ENCODE results near the gene TUFT1. TPM values are rescaled to one million over a fixed set of nuclear protein-coding genes. Genes with fewer than 3 reads are reported as not detected.

Gene TUFT1
- total RNA-seq, 1 experiment from 2014 or later = 2.6 TPM

- no peaks in the 10 kb centered on the region for H3K36me3 ChIP-seq (ENCODE audit: insufficient read depth, low read length, poor library complexity, severe bottlenecking)
- no peak for DNase-seq (ENCODE audit: low spot score)
- ChIA-PET POLR2A (ENCODE audit: low non-redundant PET) (no interaction called here), CTCF (no interaction called here)
- no peaks in the 10 kb centered on the region for H3K4me1 ChIP-seq (ENCODE audit: insufficient read depth, low read length, poor library complexity, severe bottlenecking)
- no peaks in the 10 kb centered on the region for H3K27me3 ChIP-seq (replicated peaks; ENCODE audit: insufficient read depth, low read depth, low read length, poor library complexity)
- no peak overlapping the region for H3K27ac ChIP-seq (ENCODE audit: low read depth, low read length, poor library complexity, severe bottlenecking)
- intact Hi-C loops (cut with micrococcal nuclease; ENCODE audit: unreplicated experiment) = no loop called here
- no peak overlapping the region for H3K4me3 ChIP-seq (ENCODE audit: low read depth, low read length, poor library complexity, severe bottlenecking)
- no TSS peak for BruUV-seq (replicated peaks)
- H3K9me3 ChIP-seq (ENCODE audit: low read depth, low read length, poor library complexity, severe bottlenecking) = no peaks in the 10 kb centered on the region
- TF ChIP-seq EZH2 (IDR thresholded peaks at IDR 0.05; ENCODE audit: borderline replicate concordance, low read depth, low read length, poor library complexity, severe bottlenecking) = no peak
- no peak for TF ChIP-seq CTCF (conservative IDR thresholded peaks at IDR 0.05; ENCODE audit: low read depth, low read length)
Observed at GRCh38 chr1:151604291-151604690, 64.2 kb downstream of the TUFT1 start.

- H3K27ac ChIP-seq (ENCODE audit: low read depth, low read length, poor library complexity, severe bottlenecking) = no peak overlapping the region
- no peaks in the 10 kb centered on the region for H3K36me3 ChIP-seq (ENCODE audit: insufficient read depth, low read length, poor library complexity, severe bottlenecking)
- POLR2A ChIA-PET (ENCODE audit: low non-redundant PET) = no interaction called here
- no peak for TF ChIP-seq CTCF (conservative IDR thresholded peaks at IDR 0.05; ENCODE audit: low read depth, low read length)
- CTCF ChIA-PET = no interaction called here
- intact Hi-C loops (cut with micrococcal nuclease; ENCODE audit: unreplicated experiment) = no loop called here
- no peaks in the 10 kb centered on the region for H3K27me3 ChIP-seq (replicated peaks; ENCODE audit: insufficient read depth, low read depth, low read length, poor library complexity)
- no peak for DNase-seq (ENCODE audit: low spot score)
- peaks cover under 1% of the 10 kb centered on the region for H3K4me1 ChIP-seq (ENCODE audit: insufficient read depth, low read length, poor library complexity, severe bottlenecking)
- no peak overlapping the region for H3K4me3 ChIP-seq (ENCODE audit: low read depth, low read length, poor library complexity, severe bottlenecking)
- BruUV-seq (replicated peaks) = no TSS peak
- no peaks in the 10 kb centered on the region for H3K9me3 ChIP-seq (ENCODE audit: low read depth, low read length, poor library complexity, severe bottlenecking)
Observed at GRCh38 chr1:151606384-151606783, 66.3 kb downstream of the TUFT1 start.

- ChIA-PET POLR2A (ENCODE audit: low non-redundant PET) (no interaction called here), CTCF (no interaction called here)
- TF ChIP-seq EZH2 (IDR thresholded peaks at IDR 0.05; ENCODE audit: borderline replicate concordance, low read depth, low read length, poor library complexity, severe bottlenecking) (no peak), CTCF (conservative IDR thresholded peaks at IDR 0.05; ENCODE audit: low read depth, low read length) (no peak)
- no peaks in the 10 kb centered on the region for H3K36me3 ChIP-seq (ENCODE audit: insufficient read depth, low read length, poor library complexity, severe bottlenecking)
- H3K4me1 ChIP-seq (ENCODE audit: insufficient read depth, low read length, poor library complexity, severe bottlenecking) = peaks cover 4% of the 10 kb centered on the region
- H3K9me3 ChIP-seq (ENCODE audit: low read depth, low read length, poor library complexity, severe bottlenecking) = no peaks in the 10 kb centered on the region
- H3K27me3 ChIP-seq (replicated peaks; ENCODE audit: insufficient read depth, low read depth, low read length, poor library complexity) = no peaks in the 10 kb centered on the region
- H3K27ac ChIP-seq (ENCODE audit: low read depth, low read length, poor library complexity, severe bottlenecking) = no peak overlapping the region
- no TSS peak for BruUV-seq (replicated peaks)
- intact Hi-C loops (cut with micrococcal nuclease; ENCODE audit: unreplicated experiment) = no loop called here
- no peak for DNase-seq (ENCODE audit: low spot score)
- H3K4me3 ChIP-seq (ENCODE audit: low read depth, low read length, poor library complexity, severe bottlenecking) = no peak overlapping the region
Observed at GRCh38 chr1:151606857-151607256, 66.7 kb downstream of the TUFT1 start.

Data from A673 (cell line).